Activated B cell treated with CpG ODN at 0.5 μM for 24 hours (primary cell): ENCODE measurements around the gene DRC3. TPM values are rescaled to one million over a fixed set of nuclear protein-coding genes. Genes with fewer than 3 reads are reported as not detected.
A peak's percentile ranks its signal among the peaks of the same experiment; 100 is the strongest.

Experiments used
- ATAC-seq: fragments of 200-7000 bp; cut with Tn5 transposase; one replicate; pipeline ENCODE4 v1.10.0; 2021; ENCODE audit warnings: low read depth, mild to moderate bottlenecking, moderate library complexity
- CTCF ChIA-PET: fragments of 350-600 bp; sonication (Branson Sonifier 250); formaldehyde crosslinking; loops from one replicate; lab custom pipeline; 2021; ENCODE audit warnings: antibody characterized with exemption; lab: Charles Lee
- POLR2A ChIA-PET: fragments of 350-600 bp; sonication (Branson Sonifier 250); formaldehyde crosslinking; loops from one replicate; lab custom pipeline; 2021; ENCODE audit warnings: antibody characterized with exemption; lab: Charles Lee
- DNase-seq: peaks from one replicate; pipeline ENCODE4 v3.0.0; 2022
- H3K27ac Mint-ChIP-seq: one replicate; pipeline ENCODE4 v1.8.0; 2020; ENCODE audit warnings: mixed read lengths
- H3K27me3 Mint-ChIP-seq: one replicate; pipeline ENCODE4 v1.8.0; 2021; ENCODE audit warnings: mixed read lengths
- H3K36me3 Mint-ChIP-seq: one replicate; pipeline ENCODE4 v1.8.0; 2021; ENCODE audit warnings: low read depth, mixed read lengths
- H3K4me1 Mint-ChIP-seq: one replicate; pipeline ENCODE4 v1.8.0; 2021; ENCODE audit warnings: mixed read lengths
- H3K4me3 Mint-ChIP-seq: one replicate; pipeline ENCODE4 v1.8.0; 2020; ENCODE audit warnings: mild to moderate bottlenecking, mixed read lengths
- H3K9me3 Mint-ChIP-seq: one replicate; pipeline ENCODE4 v1.8.0; 2020; ENCODE audit warnings: mixed read lengths
- CTCF ChIP-seq: fragments of 200-600 bp; IDR thresholded peaks from one replicate; pipeline ENCODE4 v1.8.0; 2022; ENCODE audit warnings: antibody characterized with exemption, mild to moderate bottlenecking
- intact Hi-C: fragments of 100-400 bp; cut with micrococcal nuclease; formaldehyde crosslinking; loops from one replicate; pipeline ENCODE4 v1.15.1; 2024
- total RNA-seq: library from RNA; stranded (reverse); gene quantifications from 2 replicates; pipeline ENCODE4 v1.2.3, GENCODE V29; 2022

DRC3 gene
- total RNA-seq, 1 donor from 2014 or later, result not detected

- POLR2A ChIA-PET, result interaction anchor here (0.9 to 1.4 kb wide), 4 partner anchors 15 to 219 kb away, joined by 5 to 7 read pairs (median 6); partner anchors contain the start of genes ATPAF2 and GID4
- intact Hi-C loops, result loop anchor here (1.0 to 5.0 kb wide), 10 partner anchors 60 to 691 kb away; partner anchors contain the start of genes ATPAF2, COPS3, DRG2 and GID4
- Mint-ChIP-seq H3K4me1 (peaks cover 22% of the 10 kb centered on the region), H3K27me3 (no peaks in the 10 kb centered on the region), H3K36me3 (peaks cover 2% of the 10 kb centered on the region), H3K4me3 (peak overlapping the region; percentile 94), H3K27ac (peak overlapping the region; percentile 87), H3K9me3 (no peaks in the 10 kb centered on the region)
- no peak for DNase-seq
- ATAC-seq, result no peak
- TF ChIP-seq CTCF, result no peak
- CTCF ChIA-PET, result interaction anchor here (1.6 kb wide), 1 partner anchor 70 kb away, joined by 4 read pairs; no protein-coding TSS in a partner anchor
Measured at GRCh38 chr17:17972952-17973254, 241 bp downstream of the DRC3 start.

GRCh38 chr17:17975436-17975835 lies 2.8 kb downstream of the DRC3 start:
- CTCF ChIA-PET, result no interaction called here
- intact Hi-C loops, result no loop called here

GRCh38 chr17:17976931-17977570 lies 4.4 kb downstream of the DRC3 start:
- Mint-ChIP-seq H3K27ac (no peak overlapping the region), H3K4me1 (peaks cover 11% of the 10 kb centered on the region), H3K27me3 (no peaks in the 10 kb centered on the region), H3K4me3 (no peak overlapping the region), H3K9me3 (no peaks in the 10 kb centered on the region), H3K36me3 (peaks cover 2% of the 10 kb centered on the region)
- no peak for DNase-seq
- ATAC-seq, result no peak
- POLR2A ChIA-PET, result no interaction called here
- no peak for TF ChIP-seq CTCF
- intact Hi-C loops, result no loop called here
- CTCF ChIA-PET, result no interaction called here

More at GRCh38 chr17:17975436-17975835, 2.8 kb downstream of the DRC3 start:
- Mint-ChIP-seq H3K4me3 (no peak overlapping the region), H3K36me3 (peaks cover 2% of the 10 kb centered on the region), H3K4me1 (peaks cover 22% of the 10 kb centered on the region), H3K9me3 (no peaks in the 10 kb centered on the region), H3K27me3 (no peaks in the 10 kb centered on the region), H3K27ac (no peak overlapping the region)
- no peak for TF ChIP-seq CTCF
- ATAC-seq (no peak), DNase-seq (no peak)
- POLR2A ChIA-PET, result no interaction called here

- Mint-ChIP-seq H3K9me3 (no peaks in the 10 kb centered on the region), H3K36me3 (no peaks in the 10 kb centered on the region), H3K4me1 (peaks cover 5% of the 10 kb centered on the region), H3K27ac (no peak overlapping the region), H3K27me3 (no peaks in the 10 kb centered on the region), H3K4me3 (no peak overlapping the region)
- POLR2A ChIA-PET, result no interaction called here
- ATAC-seq (no peak), DNase-seq (no peak)
- TF ChIP-seq CTCF, result no peak
- CTCF ChIA-PET, result no interaction called here
- intact Hi-C loops, result no loop called here
Measured at GRCh38 chr17:17978481-17979424, 6.1 kb downstream of the DRC3 start.

GRCh38 chr17:17979778-17980177 lies 7.1 kb downstream of the DRC3 start:
- H3K27ac Mint-ChIP-seq, result no peak overlapping the region
- H3K9me3 Mint-ChIP-seq, result no peaks in the 10 kb centered on the region
- no peak for TF ChIP-seq CTCF
- POLR2A ChIA-PET, result interaction anchor here (0.7 kb wide), 2 partner anchors 100 to 366 kb away, joined by 5 to 6 read pairs; no protein-coding TSS in a partner anchor
- CTCF ChIA-PET, result no interaction called here
- ATAC-seq (no peak), DNase-seq (no peak)
- H3K4me3 Mint-ChIP-seq, result no peak overlapping the region
- H3K27me3 Mint-ChIP-seq, result no peaks in the 10 kb centered on the region
- H3K4me1 Mint-ChIP-seq, result peaks cover 5% of the 10 kb centered on the region
- H3K36me3 Mint-ChIP-seq, result no peaks in the 10 kb centered on the region
- intact Hi-C loops, result no loop called here
